Colonic mucosa (tissue), 4 donors: ENCODE measurements around the gene ERBB4. TPM values are rescaled to one million over a fixed set of nuclear protein-coding genes. Genes with fewer than 3 reads are reported as not detected.

Experiments
- DNase-seq: peaks from one replicate; pipeline ENCODE4 v3.0.0-alpha.2; 2020
- H3K27ac ChIP-seq: fragments of 200-600 bp; one replicate; pipeline ENCODE4 v1.8.0; 2021
- H3K27me3 ChIP-seq: fragments of 200-600 bp; one replicate; pipeline ENCODE4 v1.8.0; 2021
- H3K36me3 ChIP-seq: fragments of 200-600 bp; one replicate; pipeline ENCODE4 v1.8.0; 2021
- H3K4me1 ChIP-seq: fragments of 200-600 bp; one replicate; pipeline ENCODE4 v1.8.0; 2021; ENCODE audit warnings: mild to moderate bottlenecking
- H3K4me3 ChIP-seq: fragments of 200-600 bp; one replicate; pipeline ENCODE4 v1.8.0; 2021
- H3K9ac ChIP-seq, 2 donors: one replicate each; pipeline ENCODE4 v1.7.0; 2013; ENCODE audit warnings: control low read depth in 2 of 2, low read depth in 2 of 2, low read length in 2 of 2
- H3K9me3 ChIP-seq: fragments of 200-600 bp; one replicate; pipeline ENCODE4 v1.8.0; 2021
- intact Hi-C: fragments of 100-400 bp; cut with DNase I; formaldehyde crosslinking; loops from one replicate; pipeline ENCODE4 v1.14.1; 2022
- total RNA-seq, 2 donors: library from RNA; stranded (reverse); fragmentation: NEBNext Ultra II Directional in 1 of 2; extraction: Animal tissue kit (Norgen Biotek cat#: 25700) in 1 of 2; gene quantifications; one replicate each; pipeline ENCODE4 v1.2.1, GENCODE V29; 2021
- TF ChIP-seq, protein P1 (sequence below): fragments of 200-600 bp; IDR thresholded peaks from one replicate; pipeline ENCODE4 v1.8.0; 2022; ENCODE audit warnings: antibody characterized with exemption, mild to moderate bottlenecking
- donor health status: healthy.
- donor health status: DM: no; HTN: no; CAD: no.
- donor health status: DM: no; HTN: no; CAD: no.

ERBB4 gene
- total RNA-seq, 2 donors from 2014 or later = 0.05 to 0.07 TPM

GRCh38 chr2:212147921-212148513 lies 390.6 kb downstream of the ERBB4 start:
- Histone ChIP-seq H3K27ac (no peak overlapping the region), H3K27me3 (no peaks in the 10 kb centered on the region), H3K9me3 (no peaks in the 10 kb centered on the region), H3K9ac (no peak overlapping the region), H3K4me1 (no peaks in the 10 kb centered on the region), H3K4me3 (no peak overlapping the region), H3K36me3 (no peaks in the 10 kb centered on the region)
- intact Hi-C loops = no loop called here
- DNase-seq = no peak
- TF ChIP-seq, protein P1, sequence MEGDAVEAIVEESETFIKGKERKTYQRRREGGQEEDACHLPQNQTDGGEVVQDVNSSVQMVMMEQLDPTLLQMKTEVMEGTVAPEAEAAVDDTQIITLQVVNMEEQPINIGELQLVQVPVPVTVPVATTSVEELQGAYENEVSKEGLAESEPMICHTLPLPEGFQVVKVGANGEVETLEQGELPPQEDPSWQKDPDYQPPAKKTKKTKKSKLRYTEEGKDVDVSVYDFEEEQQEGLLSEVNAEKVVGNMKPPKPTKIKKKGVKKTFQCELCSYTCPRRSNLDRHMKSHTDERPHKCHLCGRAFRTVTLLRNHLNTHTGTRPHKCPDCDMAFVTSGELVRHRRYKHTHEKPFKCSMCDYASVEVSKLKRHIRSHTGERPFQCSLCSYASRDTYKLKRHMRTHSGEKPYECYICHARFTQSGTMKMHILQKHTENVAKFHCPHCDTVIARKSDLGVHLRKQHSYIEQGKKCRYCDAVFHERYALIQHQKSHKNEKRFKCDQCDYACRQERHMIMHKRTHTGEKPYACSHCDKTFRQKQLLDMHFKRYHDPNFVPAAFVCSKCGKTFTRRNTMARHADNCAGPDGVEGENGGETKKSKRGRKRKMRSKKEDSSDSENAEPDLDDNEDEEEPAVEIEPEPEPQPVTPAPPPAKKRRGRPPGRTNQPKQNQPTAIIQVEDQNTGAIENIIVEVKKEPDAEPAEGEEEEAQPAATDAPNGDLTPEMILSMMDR = no peak

- Histone ChIP-seq H3K9me3 (no peaks in the 10 kb centered on the region), H3K9ac (no peak overlapping the region), H3K4me3 (no peak overlapping the region), H3K27me3 (no peaks in the 10 kb centered on the region), H3K36me3 (no peaks in the 10 kb centered on the region), H3K4me1 (no peaks in the 10 kb centered on the region), H3K27ac (no peak overlapping the region)
- TF ChIP-seq, protein P1 = no peak
- no peak for DNase-seq
- intact Hi-C loops = no loop called here
These were observed 392.2 kb downstream of the ERBB4 start for GRCh38 chr2:212146416-212146815.

- Histone ChIP-seq H3K36me3 (no peaks in the 10 kb centered on the region), H3K4me1 (no peaks in the 10 kb centered on the region)
- TF ChIP-seq, protein P1 = no peak
These were observed 393.5 kb downstream of the ERBB4 start for GRCh38 chr2:212145121-212145520.

DNA sequence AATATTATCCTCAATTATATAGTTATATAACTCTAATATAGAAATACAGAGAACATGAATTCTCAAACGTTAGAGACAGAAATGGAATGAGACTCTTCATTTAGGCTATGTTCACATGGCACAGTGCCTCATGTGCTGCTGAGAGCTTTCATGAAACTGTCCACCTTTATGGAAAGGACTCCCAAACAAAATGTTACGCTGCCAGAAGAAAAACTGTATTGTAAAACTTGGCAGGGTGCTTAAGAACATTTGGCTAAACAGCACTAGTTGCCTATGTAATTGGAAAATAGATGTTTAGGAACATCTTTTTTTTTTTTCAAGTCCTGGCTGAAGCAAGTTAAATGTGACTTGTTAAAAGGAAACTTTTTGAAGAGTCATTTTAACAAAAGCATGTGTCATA lies 396.0 kb downstream of the ERBB4 start:
- Histone ChIP-seq H3K9ac (no peak overlapping the region), H3K27me3 (no peaks in the 10 kb centered on the region), H3K4me3 (no peak overlapping the region), H3K27ac (no peak overlapping the region), H3K9me3 (no peaks in the 10 kb centered on the region), H3K4me1 (no peaks in the 10 kb centered on the region), H3K36me3 (no peaks in the 10 kb centered on the region)
- TF ChIP-seq, protein P1 = no peak
- no peak for DNase-seq
- intact Hi-C loops = no loop called here

More at GRCh38 chr2:212145121-212145520, 393.5 kb downstream of the ERBB4 start:
- no peak for DNase-seq
- intact Hi-C loops = no loop called here
- Histone ChIP-seq H3K9ac (no peak overlapping the region), H3K27ac (no peak overlapping the region), H3K27me3 (no peaks in the 10 kb centered on the region), H3K4me3 (no peak overlapping the region), H3K9me3 (no peaks in the 10 kb centered on the region)

DNA sequence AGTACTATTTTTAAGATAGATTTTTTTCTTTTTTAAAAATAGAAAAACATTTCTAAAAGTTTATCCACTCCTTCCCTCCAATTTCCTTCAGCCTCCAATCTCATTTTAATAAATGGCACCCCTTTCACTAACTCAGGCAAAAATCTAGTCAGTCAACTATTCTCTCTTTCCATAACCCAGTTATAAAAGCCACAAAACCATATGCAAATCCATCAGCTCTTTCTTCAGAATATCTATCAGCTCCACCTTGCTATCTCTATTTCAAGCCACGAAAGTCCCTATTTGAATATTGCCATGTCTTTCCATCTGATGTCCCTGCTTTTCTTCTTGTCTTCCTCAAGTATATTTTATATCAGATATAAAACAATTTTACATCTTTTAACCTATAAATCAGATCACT lies 397.1 kb downstream of the ERBB4 start:
- Histone ChIP-seq H3K4me3 (no peak overlapping the region), H3K9ac (no peak overlapping the region), H3K27ac (no peak overlapping the region), H3K36me3 (no peaks in the 10 kb centered on the region), H3K4me1 (no peaks in the 10 kb centered on the region), H3K27me3 (no peaks in the 10 kb centered on the region), H3K9me3 (no peaks in the 10 kb centered on the region)
- TF ChIP-seq, protein P1 = no peak
- intact Hi-C loops = no loop called here
- no peak for DNase-seq
